DMS153 treated with DMSO at 0.1 percent for 48 hours (cell line): Measurements from ENCODE around the gene SLC10A6.
A peak's percentile ranks its signal among the peaks of the same experiment; 100 is the strongest.
"Not testable (repeated sequence)": the region's sequence is repeated elsewhere in the genome, so short reads cannot be mapped to it uniquely, and the experiment has no call there.

Experiments used
- DNase-seq: peaks from one replicate; lab custom pipeline; 2025; ENCODE audit not compliant: unreplicated experiment; lab: John Stamatoyannopoulos, UW

The SLC10A6 gene, protein sequence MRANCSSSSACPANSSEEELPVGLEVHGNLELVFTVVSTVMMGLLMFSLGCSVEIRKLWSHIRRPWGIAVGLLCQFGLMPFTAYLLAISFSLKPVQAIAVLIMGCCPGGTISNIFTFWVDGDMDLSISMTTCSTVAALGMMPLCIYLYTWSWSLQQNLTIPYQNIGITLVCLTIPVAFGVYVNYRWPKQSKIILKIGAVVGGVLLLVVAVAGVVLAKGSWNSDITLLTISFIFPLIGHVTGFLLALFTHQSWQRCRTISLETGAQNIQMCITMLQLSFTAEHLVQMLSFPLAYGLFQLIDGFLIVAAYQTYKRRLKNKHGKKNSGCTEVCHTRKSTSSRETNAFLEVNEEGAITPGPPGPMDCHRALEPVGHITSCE

DNA sequence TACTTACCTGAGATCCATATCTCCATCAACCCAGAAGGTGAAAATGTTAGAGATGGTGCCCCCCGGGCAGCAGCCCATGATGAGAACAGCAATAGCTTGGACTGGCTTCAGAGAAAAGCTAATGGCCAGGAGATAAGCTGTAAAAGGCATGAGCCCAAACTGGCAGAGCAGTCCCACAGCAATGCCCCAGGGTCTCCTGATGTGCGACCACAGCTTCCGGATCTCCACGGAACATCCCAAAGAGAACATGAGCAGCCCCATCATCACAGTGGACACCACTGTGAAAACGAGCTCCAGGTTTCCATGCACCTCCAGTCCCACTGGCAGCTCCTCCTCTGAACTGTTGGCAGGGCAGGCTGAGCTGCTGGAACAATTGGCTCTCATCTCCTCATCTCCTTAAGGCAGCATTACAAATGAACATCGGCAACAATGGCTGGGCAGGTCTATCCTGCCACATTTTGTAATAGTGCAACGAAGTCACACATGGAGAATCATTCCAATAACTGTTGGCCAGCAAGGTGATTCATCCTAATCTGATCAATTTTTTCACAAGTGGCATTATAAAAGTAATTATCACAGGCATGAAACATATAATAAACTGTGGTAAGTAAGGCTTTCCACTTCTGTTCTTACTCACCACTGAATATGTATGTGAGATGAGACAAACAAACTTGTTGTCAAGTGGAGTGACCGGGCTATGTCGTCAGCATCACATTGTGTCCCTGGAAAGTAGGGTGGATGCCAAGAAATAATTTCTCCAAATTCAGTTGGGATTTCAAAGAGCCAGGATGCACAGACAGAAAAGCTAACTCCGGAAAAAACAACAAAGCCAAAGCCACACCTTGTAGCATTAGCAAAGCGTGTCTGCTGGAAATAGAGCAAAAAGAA, at the start of gene SLC10A6:
TSS of gene SLC10A6 (minus strand) at position 653 of the 888 bp plus-strand sequence. CDS start at position 384, 269 bp downstream.
- no peak for DNase-seq

DNA sequence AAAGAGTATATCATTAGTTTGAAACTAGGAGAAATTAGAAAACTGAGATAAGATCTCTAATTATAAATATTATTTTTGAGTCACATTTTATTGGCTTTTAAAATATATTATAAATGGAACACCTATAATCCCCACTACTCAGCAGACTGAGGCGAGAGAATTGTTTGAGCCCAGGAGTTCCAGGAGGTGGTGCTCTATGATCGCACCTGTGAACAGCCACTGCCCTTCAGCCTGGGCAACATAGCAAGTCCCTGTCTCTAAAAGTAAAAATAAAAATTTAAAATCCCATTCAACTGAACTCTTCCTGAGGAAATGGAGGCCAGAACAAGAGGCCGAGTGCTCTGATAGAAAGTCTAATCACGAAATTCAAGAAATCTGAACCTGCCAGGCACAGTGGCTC, 49.4 kb upstream of the SLC10A6 start:
- no peak for DNase-seq

DNA sequence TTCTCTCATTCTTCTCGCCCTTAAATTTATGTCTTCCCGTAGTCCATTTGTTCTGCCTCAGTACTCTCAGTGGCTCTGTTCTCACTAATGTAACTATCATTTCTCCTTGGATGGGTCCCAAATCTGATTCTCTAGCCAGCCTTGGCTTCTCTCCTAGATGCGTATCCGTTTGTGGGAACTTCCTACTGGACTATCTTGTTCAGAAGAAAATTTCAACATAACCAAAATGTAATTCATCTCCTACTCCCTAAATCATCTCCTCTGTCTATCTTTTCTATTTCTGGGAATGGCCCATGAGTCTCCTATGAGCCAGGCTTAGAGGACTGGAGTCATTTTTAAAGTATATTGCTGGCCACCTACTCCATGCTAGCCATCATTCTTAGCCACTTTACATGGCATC, 47.4 kb upstream of the SLC10A6 start:
- no peak for DNase-seq

DNA sequence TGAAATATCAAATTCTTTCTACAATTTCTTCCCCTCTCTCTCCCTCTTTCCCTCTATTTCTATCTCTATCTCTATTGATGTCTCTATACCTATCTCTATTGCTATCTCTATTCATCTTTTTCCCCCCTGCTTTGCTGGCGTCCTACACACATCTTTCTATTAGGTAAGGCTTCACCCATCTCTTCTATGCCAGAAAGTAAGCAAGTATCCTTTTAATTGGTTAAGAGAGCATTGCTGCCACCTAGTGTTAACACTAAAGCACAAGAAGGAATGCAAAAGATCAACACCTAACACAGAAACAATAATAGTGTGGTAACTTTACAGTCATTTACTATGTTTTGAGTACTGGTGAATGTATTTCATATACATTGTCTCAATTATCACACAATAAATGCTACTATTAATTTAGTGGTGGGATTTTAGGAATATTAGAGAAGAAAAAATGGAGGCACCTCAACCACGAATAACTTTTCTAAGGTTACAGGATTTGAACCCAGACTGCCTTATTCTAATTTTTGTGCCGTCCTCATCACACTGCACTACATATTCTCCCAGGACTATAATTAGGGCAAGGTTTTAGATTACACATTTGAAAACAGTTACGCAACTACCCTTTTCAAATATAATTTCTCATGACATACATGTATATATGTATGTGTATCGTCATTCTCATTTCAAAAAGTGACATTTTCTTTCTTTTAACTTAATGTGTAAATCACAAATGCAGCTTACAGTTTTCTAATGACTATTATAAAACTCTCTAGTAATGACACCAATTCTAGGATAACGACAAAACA, 46.7 kb upstream of the SLC10A6 start:
- peak; percentile 75 for DNase-seq

DNA sequence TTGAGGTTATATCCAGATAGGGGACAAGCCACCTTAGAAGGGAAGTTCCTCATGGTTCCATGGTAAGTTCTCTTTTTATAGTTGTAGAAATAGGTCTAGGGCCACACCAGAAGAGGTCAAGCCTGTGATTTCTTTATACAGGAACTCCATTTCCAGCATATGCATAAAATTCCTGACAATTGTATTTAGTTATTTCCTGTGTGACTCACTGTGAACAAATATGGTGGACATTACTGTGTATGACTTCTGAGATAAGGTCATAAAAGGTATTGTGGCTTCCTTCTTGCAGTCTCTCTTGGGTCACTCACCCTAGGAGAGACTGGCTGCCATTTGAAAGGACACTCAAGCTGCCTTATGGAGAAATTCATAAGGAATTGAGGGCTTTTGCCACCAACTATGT, 45.3 kb upstream of the SLC10A6 start:
- DNase-seq: no peak

DNA sequence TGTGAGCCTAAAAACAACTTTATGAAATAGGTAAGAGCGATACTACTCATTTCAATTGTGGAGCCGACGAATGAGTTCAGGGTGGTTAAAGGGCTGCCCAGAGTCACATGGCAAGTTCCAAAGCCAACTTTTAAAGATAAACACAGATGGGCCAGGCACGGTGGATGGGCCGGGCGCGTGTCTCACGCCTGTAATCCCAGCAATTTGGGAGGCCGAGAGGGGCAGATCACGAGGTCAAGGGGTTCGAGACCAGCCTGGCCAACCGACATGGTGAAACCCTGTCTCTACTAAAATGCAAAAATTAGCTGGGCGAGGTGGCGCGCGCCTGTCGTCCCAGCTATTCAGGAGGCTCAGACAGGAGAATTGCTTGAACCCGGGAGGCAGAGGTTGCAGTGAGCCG, 44.0 kb upstream of the SLC10A6 start:
- DNase-seq: no peak

DNA sequence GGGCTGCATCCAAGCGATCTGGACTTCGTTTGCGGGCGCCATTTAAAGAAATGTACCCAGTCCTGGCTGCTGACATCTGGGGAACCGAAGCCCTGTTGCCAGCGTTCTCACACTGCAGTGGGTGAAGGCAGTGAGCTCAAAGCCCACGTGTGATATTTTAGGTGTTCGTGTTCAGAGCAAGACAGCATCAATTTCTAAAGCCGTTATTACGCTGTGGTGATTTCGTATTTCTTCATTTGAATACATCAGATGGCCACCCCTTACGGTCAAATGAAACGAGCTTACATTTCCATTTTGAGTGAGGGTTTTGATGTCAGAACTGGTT, 43.4 kb upstream of the SLC10A6 start:
- no peak for DNase-seq

DNA sequence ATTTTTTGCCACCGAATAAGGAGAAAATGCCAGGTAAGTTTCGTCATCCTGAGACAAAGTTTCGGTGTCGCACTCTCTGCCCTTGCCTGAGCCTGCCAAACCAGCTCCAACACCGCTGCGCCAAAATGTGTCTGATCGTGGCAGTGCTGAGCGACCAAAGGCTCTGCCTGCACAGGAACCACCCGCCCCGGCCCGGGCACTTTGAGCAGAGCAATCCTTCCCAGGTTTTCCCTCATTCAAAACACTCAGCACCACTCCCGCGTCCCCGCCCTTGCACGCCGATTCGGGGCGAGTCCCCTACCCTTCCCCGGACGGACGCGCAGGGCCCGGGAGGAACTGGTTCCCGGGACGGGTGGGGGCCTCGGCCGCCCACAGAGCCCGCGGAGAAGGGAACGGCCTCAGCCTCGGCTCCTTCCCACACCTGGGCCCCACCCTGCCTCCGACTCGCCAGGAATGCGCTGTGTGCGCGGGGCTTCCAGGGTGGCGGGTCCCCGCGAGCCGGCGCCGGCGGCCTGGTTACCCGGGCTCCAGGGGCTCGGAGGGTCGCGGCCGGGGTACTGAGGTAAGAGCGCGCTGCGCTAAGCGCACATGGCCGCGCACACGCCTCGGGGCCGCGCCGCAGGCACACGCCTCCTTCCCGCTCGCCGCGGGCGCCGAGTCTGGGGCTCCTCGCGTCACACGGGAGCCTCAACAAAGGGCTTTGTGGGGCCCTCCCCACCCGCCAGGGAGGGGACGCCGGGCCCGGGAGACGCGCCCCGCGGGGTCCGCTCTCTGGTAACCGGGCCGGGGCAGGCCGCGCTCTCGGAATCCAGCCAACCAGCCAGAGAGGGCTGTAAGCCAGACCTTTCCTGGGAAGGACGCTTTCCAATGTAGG, 42.8 kb upstream of the SLC10A6 start, which contains the start of gene C4orf36:
TSS of gene C4orf36 (minus strand) at position 661 of the 874 bp plus-strand sequence. CDS start 902 bp downstream, outside the sequence.
- peak; percentile 54 for DNase-seq

DNA sequence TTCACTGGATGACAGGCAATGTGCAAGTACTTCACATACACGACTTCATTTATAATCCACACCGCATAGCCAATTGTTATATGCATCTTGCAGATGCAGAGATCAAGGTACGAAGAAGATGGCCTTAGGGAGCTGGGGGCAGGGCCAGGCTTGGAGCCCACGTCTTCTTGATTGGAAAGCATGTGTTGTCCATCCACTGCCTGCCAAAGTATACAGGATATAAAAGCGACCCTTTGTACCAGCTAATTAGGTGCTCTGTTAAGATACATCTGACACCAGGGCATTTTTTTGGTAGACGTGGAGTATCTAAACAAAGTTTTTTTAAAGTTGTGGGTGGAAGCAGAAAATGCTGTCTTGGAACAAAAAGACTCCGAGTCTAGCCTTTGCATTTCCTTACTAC, 41.6 kb upstream of the SLC10A6 start:
- DNase-seq: no peak

DNA sequence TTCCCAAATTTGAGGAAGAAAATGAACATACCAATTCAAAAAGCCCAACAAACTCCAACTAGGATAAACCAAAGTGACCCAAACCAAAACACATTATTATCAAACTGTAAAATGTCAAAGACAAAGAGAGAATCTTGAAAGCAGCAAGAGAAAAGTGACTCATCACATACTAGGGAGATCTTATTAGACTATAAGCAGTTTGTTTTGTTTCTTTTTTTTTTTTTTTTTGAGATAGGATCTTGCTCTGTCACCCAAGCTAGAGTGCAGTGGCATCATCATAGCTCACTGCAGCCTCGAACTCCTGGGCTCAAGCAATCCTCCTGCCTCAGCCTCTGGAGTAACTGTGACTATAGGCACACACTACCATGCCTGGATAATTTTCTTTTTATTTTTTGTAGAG, 30.5 kb upstream of the SLC10A6 start:
- DNase-seq: no peak

DNA sequence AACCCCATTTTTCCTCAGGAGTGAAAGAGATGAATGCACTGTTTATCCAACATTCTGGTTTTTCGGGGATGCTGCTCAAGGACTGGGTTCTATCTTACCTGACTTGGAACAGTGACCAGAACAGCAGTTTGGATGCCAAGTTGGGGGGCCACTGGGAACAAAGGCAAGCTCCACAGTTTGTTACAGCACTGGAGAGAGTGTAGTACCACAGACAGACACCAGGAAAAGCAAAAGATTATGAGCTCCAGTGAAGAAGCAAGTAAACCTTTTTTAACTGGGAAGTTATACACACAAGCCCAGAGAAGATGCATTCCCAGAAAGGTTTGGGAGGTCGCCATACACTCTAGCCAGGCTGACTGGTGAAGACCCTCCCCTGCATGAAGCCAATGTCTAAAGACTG, 29.5 kb upstream of the SLC10A6 start:
- no peak for DNase-seq

DNA sequence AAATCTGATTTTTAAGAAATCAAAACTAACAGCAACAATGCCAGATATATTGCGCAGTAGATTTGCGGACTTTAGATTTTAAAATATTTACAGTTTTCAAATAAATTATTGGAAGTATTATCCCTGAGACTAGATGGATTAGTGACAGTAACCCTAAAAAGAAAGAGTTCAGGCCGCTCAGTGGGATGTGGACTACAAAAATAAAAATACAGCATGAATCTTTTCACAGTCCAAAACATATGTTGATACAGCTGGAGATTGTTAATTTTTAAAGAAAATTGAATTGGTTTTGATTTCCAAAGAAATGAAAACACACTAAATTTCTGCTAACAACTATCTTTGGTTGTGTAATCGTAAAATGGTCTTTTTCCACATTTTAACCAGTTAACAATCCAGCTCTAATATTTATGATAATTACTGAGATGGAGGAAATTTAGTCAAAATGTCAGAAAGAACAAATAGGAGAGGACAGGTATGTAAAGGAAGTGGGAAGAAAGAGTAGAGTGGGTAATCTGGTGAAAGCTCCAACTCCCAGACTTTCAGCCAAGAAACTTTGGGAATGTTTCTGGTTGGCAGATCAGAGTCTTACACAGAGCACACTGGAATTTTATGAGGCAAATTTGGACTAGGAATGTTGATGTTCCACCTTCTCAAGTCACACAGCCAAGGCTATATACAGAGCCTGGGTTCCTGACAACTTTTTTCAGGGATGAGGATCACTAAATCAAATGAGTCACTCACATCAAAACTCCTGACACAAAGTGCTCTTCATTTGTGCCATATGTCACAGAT, 27.9 kb upstream of the SLC10A6 start:
- no peak for DNase-seq

DNA sequence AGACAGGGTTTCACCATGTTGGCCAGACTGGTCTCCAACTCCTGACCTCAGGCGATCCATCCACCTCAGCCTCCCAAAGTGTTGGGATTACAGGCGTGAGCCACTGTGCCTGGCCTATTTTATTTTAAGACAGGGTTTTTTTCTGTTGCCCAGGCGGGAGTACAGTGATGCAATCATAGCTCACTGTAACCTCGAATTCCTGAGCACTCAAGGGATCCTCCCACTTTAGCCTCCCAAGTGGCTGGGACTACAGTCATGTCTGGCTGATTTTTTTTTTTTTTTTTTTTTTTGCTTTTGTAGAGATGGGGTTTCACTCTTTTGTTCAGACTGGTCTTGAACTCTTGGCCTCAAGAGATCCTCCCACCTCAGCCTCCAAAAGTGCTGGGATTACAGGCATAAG, 26.3 kb upstream of the SLC10A6 start:
- DNase-seq: not testable (repeated sequence)

DNA sequence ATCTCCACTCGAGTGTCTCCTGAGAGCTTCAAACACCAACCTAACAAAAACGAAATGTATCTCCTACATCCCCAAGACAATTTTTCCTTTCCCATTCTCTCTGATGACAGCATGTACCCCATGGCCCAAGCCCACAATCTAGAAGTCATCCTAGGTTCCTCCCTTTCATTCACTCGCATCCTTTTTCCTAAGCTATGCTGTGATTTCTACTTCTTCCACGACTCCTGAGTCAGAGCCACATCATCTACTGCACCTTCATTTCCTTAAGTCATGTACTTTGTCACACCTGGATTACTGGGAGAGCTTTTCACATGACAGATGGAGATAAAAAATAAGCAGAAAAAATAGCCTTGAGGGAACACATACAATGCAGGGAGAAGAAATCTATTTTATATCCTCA, 23.0 kb upstream of the SLC10A6 start:
- DNase-seq: no peak

DNA sequence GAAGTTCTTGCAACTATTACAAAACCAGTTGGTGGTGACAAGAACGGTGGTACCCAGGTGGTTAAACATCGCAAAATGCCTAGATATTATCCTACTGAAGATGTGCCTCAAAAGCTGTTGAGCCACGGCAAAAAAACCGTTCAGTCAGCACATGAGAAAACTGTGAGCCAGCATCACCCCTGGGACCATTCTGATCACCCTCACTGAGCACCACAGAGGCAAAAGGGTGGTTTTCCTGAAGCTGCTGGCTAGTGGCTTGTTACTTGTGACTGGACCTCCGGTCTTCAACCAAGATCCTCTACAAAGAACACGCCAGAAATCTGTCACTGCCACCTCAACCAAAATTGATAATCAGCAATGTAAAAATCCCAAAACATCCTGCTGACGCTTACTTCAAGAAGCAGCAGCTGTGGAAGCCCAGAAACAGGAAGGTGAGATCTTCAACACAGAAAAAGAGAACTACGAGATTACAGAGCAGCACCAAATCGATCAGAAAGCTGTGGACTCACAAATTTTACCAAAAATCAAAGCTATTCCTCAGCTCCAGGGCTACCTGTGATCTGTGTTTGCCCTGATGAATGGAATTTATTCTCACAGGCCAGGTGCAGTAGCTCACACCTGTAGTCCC, 21.4 kb upstream of the SLC10A6 start:
- no peak for DNase-seq

DNA sequence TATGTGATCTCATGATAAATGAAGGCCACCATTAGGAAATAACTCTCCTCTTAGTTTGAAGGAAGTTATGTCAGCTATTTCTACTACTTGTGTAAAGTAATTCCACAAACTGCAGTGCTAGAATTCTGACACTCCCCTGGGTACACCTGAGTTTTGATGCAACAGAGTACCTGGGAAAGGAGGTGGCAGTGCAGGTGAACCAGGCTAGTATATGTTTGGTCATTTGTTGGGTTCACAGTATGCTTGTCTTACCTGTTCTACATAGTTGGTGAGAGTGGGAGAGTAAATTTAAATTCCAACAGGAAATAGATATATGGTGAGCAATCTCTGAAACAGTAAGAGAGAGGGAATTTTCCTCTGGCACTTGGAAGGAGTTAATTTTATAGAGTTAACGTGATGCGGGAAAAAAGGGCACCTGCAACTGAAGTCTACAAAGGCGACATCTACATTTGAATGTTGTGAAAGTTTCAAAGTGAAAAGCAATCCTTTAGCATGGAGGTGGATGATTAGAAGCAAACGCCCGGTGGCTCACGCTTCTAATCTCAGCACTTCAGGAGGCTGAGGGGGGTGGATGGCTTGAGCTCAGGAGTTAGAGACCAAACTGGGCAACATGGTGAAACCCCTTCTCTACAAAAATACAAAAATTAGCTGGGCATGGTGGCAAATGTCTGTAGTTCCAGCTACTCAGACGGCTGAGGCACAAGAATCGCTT, 8.3 kb upstream of the SLC10A6 start:
- no peak for DNase-seq

DNA sequence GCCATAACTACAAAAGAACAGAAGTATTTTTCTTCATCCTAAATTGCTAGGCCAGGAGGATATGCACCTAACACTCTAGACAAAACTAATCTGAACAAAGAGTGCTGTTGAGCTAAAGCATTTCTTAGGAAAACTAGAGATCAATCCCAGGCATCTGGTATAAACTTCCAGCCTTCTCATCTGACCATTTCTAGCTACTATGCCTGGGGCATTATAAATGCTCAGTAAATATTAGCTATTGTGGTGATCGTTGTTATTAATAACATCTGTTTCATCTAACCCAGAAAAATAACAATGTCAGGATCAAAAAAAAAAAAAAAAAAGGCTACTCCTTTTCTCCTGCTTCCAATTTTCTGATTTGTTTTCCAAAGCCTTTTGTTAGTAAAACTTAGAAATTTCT, 7.7 kb upstream of the SLC10A6 start:
- no peak for DNase-seq

DNA sequence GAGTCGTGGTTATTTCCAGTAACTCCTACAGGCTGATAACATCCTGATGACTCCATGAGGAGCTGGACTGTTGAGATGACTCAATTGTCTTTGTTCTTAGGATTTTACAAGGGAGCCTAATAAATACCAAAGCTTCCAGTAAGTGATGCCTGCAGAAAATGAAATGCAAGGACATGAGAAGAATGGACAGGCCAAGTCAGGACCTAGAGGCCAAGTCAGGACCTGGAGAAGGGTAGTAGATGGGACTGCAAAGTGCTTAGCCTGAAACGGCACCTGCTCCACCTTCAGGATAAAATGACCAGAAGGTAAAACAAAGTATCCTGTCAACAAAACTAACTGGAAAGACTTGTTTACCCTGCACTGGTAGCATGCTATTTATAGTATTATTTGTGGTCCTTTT, 6.4 kb upstream of the SLC10A6 start:
- no peak for DNase-seq

DNA sequence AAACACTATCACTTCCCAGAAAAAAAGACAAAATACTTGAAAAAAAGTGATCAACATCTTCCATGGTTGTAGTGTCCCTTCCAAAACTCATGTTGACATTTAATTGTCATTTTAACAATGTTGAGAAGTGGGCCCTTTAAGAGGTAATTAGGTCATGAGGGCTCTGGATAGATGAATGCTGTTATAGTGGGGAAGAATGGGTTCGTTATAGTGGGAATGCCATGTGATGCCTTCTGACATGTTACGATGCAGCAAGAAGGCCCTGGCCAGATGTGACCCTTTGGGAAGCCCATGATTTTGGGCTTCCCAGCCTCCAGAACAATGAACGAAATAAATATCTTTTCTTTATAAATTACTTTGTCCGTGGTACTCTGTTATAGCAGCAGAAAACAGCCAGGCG, 4.0 kb upstream of the SLC10A6 start:
- no peak for DNase-seq
